Measurements from ENCODE around the gene S100A3. TPM values are rescaled to one million over a fixed set of nuclear protein-coding genes. Genes with fewer than 3 reads are reported as not detected.
"Not testable (repeated sequence)": the region's sequence is repeated elsewhere in the genome, so short reads cannot be mapped to it uniquely, and the experiment has no call there.

The S100A3 gene
- total RNA-seq, 1 experiment from 2014 or later: 12.0 TPM

DNA sequence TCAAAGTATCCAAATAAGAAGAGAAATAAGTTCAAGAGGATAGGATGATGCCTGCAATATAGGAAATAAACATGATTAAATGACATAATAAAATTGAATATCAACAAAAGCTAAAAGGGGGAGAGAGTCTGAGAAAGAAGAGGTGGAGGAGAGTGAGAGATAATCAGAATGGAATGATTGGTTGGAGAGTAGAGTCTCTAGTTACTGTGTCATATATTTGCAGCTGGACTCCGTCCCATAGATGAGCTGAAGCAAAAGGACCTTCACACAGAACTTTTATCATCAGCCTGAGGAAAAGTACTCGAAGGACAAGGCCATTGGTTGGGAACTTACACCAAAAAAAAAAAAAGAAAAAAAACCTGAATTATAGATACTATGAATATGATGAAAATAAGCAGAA lies 39.4 kb upstream of the S100A3 start:
- ChIA-PET POLR2A (interaction anchor here (0.7 kb wide), 1 partner anchor 11 kb away, joined by 4 read pairs; no protein-coding TSS in a partner anchor), CTCF (interaction anchor here (0.7 kb wide), 1 partner anchor 377 kb away, joined by 5 read pairs; no protein-coding TSS in a partner anchor)
- Histone ChIP-seq H3K27me3 (ENCODE audit: control insufficient read depth, insufficient read depth, low read length) (no peaks in the 10 kb centered on the region), H3K27ac (ENCODE audit: low read length) (no peak overlapping the region), H3K4me3 (ENCODE audit: low read depth in 2 of 2, low read length in 2 of 2) (no peak overlapping the region), H3K4me1 (ENCODE audit: control insufficient read depth, insufficient read depth, low read length) (no peaks in the 10 kb centered on the region), H3K9me3 (ENCODE audit: control insufficient read depth, insufficient read depth, low read depth, low read length) (no peaks in the 10 kb centered on the region), H3K36me3 (ENCODE audit: control insufficient read depth, insufficient read depth, low read length) (no peaks in the 10 kb centered on the region)
- TF ChIP-seq TCF7L2 (IDR thresholded peaks at IDR 0.05; ENCODE audit: low read depth, low read length) (no peak), SIN3A (IDR thresholded peaks at IDR 0.05; ENCODE audit: borderline replicate concordance, insufficient read depth, low read depth, low read length) (no peak), POLR2AphosphoS5 (IDR thresholded peaks at IDR 0.05; ENCODE audit: low read depth, low read length) (no peak)
- TF ChIP-seq, protein P1, sequence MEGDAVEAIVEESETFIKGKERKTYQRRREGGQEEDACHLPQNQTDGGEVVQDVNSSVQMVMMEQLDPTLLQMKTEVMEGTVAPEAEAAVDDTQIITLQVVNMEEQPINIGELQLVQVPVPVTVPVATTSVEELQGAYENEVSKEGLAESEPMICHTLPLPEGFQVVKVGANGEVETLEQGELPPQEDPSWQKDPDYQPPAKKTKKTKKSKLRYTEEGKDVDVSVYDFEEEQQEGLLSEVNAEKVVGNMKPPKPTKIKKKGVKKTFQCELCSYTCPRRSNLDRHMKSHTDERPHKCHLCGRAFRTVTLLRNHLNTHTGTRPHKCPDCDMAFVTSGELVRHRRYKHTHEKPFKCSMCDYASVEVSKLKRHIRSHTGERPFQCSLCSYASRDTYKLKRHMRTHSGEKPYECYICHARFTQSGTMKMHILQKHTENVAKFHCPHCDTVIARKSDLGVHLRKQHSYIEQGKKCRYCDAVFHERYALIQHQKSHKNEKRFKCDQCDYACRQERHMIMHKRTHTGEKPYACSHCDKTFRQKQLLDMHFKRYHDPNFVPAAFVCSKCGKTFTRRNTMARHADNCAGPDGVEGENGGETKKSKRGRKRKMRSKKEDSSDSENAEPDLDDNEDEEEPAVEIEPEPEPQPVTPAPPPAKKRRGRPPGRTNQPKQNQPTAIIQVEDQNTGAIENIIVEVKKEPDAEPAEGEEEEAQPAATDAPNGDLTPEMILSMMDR (IDR thresholded peaks at IDR 0.05): no peak
- TF ChIP-seq, protein P2, sequence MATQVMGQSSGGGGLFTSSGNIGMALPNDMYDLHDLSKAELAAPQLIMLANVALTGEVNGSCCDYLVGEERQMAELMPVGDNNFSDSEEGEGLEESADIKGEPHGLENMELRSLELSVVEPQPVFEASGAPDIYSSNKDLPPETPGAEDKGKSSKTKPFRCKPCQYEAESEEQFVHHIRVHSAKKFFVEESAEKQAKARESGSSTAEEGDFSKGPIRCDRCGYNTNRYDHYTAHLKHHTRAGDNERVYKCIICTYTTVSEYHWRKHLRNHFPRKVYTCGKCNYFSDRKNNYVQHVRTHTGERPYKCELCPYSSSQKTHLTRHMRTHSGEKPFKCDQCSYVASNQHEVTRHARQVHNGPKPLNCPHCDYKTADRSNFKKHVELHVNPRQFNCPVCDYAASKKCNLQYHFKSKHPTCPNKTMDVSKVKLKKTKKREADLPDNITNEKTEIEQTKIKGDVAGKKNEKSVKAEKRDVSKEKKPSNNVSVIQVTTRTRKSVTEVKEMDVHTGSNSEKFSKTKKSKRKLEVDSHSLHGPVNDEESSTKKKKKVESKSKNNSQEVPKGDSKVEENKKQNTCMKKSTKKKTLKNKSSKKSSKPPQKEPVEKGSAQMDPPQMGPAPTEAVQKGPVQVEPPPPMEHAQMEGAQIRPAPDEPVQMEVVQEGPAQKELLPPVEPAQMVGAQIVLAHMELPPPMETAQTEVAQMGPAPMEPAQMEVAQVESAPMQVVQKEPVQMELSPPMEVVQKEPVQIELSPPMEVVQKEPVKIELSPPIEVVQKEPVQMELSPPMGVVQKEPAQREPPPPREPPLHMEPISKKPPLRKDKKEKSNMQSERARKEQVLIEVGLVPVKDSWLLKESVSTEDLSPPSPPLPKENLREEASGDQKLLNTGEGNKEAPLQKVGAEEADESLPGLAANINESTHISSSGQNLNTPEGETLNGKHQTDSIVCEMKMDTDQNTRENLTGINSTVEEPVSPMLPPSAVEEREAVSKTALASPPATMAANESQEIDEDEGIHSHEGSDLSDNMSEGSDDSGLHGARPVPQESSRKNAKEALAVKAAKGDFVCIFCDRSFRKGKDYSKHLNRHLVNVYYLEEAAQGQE (IDR thresholded peaks at IDR 0.05; ENCODE audit: insufficient read depth in 1 of 2, low read depth in 2 of 2, low read length in 1 of 2): no peak
- in situ Hi-C loops (cut with HindIII; ENCODE audit: low pct_unique_long_range_greater_than_20kb, low sequenced_read_pairs): no loop called here
- no peak for DNase-seq (ENCODE audit: low read depth, low spot score)
- BruUV-seq (replicated peaks): no TSS peak
- ATAC-seq: no peak
- intact Hi-C loops (cut with micrococcal nuclease; ENCODE audit: unreplicated experiment): no loop called here

DNA sequence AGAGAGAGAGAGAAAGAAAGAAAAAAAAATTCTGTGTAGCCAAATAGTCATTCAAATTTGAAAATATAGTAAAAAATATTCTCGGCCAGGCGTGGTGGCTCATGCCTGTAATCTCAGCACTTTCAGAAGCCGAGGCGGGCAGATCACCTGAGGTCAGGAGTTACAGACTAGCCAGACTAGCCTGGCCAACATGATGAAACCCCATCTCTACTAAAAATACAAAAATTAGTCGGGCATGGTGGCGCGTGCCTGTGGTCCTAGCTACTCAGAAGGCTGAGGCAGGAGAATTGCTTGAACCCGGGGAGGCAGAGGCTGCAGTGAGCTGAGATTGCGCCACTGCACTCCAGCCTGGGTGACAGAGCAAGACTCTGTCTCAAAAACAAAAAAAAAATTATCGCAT lies 39.0 kb upstream of the S100A3 start:
- H3K27ac ChIP-seq (ENCODE audit: low read length); H3K4me3 ChIP-seq (ENCODE audit: low read depth in 2 of 2, low read length in 2 of 2); intact Hi-C loops (cut with micrococcal nuclease; ENCODE audit: unreplicated experiment); H3K9me3 ChIP-seq (ENCODE audit: control insufficient read depth, insufficient read depth, low read depth, low read length); ATAC-seq; BruUV-seq (replicated peaks); H3K27me3 ChIP-seq (ENCODE audit: control insufficient read depth, insufficient read depth, low read length); H3K4me1 ChIP-seq (ENCODE audit: control insufficient read depth, insufficient read depth, low read length); in situ Hi-C loops (cut with HindIII; ENCODE audit: low pct_unique_long_range_greater_than_20kb, low sequenced_read_pairs); H3K36me3 ChIP-seq (ENCODE audit: control insufficient read depth, insufficient read depth, low read length); DNase-seq (ENCODE audit: low read depth, low spot score): not testable (repeated sequence)
- POLR2A ChIA-PET: interaction anchor here (0.7 kb wide), 1 partner anchor 10 kb away, joined by 4 read pairs; no protein-coding TSS in a partner anchor
- CTCF ChIA-PET: interaction anchor here (0.7 kb wide), 1 partner anchor 378 kb away, joined by 5 read pairs; no protein-coding TSS in a partner anchor

DNA sequence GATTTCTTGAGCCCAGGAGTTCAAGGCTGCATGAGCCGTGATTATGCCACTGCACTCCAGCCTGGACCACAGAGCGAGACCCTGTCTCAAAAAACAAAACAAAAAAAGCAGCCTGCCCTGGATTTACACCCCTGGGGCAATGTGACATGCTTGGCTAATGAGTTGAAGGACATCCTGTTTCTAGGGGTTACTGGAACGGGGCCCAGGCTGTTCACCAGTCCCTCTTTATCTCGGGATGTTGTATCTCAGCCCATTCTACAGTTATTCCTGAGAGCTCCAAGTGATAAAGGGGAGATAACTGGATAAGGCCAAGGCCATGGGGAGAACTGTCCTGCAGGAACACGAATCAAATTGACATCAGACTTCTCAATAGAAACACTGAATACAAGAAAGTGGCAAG lies 38.3 kb upstream of the S100A3 start:
- no peak; the same call in 1 of the 2 replicates for ATAC-seq
- CTCF ChIA-PET: no interaction called here

More for the DNA sequence above, 38.3 kb upstream of the S100A3 start:
- POLR2A ChIA-PET: no interaction called here
- Histone ChIP-seq H3K4me3 (ENCODE audit: low read depth in 2 of 2, low read length in 2 of 2) (no peak overlapping the region), H3K36me3 (ENCODE audit: control insufficient read depth, insufficient read depth, low read length) (no peaks in the 10 kb centered on the region), H3K4me1 (ENCODE audit: control insufficient read depth, insufficient read depth, low read length) (no peaks in the 10 kb centered on the region), H3K27me3 (ENCODE audit: control insufficient read depth, insufficient read depth, low read length) (no peaks in the 10 kb centered on the region), H3K27ac (ENCODE audit: low read length) (no peak overlapping the region), H3K9me3 (ENCODE audit: control insufficient read depth, insufficient read depth, low read depth, low read length) (no peaks in the 10 kb centered on the region)
- no TSS peak for BruUV-seq (replicated peaks)
- in situ Hi-C loops (cut with HindIII; ENCODE audit: low pct_unique_long_range_greater_than_20kb, low sequenced_read_pairs) (no loop called here), intact Hi-C loops (cut with micrococcal nuclease; ENCODE audit: unreplicated experiment) (no loop called here)
- TF ChIP-seq, protein P1 (IDR thresholded peaks at IDR 0.05): no peak
- no peak for TF ChIP-seq POLR2AphosphoS5 (IDR thresholded peaks at IDR 0.05; ENCODE audit: low read depth, low read length)
- TF ChIP-seq SIN3A (IDR thresholded peaks at IDR 0.05; ENCODE audit: borderline replicate concordance, insufficient read depth, low read depth, low read length): no peak
- DNase-seq (ENCODE audit: low read depth, low spot score): no peak
